HuH-7 (cell line): ENCODE measurements around the gene MICAL3.

Source experiments
- DNase-seq: peaks from one replicate; pipeline ENCODE4 v3.0.0; 2011; ENCODE audit warnings: low spot score

Gene MICAL3

DNA sequence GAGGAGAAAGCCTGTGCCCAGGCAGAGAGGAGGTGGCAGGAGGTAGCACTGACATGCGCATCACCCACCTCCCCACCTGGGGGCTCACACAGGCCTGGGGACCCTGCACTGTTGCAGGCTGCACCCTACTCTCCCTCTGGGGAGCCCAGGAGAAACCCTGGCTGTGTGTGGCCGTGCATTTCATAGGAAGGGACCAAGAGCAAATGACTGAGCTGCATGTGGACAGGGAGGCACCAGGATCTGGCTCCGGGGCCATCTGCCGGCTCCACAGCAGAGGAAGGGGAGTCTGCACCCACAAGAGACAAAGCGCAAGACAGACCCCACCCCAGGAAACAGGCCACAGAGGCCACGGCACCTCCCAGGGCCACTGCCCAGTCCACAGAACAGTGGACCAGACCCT is 272.8 kb downstream of the MICAL3 start:
- DNase-seq = no peak

DNA sequence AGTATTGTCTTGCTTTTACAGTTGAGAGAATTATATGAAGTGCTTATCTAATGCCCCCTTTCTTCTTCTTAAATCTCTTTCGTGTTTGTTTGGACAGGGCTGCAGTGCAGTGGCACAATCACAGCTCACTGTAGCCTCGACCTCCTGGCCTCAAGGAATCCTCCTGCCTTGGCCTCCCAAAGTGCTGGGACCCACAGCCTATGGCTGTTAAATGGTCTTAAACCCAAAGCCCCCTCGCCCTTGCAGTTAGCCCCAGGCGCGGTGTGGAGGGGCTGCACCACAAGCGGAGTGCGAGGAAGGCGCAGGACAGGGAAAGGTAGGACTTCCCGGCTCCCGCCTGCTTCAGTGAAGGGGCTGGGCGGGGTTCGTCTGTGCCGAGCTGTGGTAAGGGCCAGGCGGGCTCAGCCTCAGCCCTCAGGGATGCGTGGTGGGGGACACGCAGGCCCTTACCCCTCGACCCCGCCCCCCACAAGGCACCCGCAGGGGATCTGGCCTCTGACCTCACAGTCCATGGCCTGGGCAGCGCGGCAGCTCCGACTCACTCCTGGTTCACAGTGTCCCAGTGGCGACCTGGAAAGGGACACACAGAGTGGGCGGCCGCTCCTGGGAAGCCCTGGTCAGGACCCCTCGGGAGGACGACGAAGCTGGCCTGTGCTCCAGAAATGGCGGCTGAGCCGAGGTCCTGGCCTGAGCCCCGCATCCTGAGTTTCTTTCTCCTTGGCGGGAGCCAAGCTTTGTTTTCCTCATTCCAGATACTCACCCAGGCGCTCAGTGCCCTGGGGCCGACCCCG is 274.6 kb downstream of the MICAL3 start:
- DNase-seq = no peak

DNA sequence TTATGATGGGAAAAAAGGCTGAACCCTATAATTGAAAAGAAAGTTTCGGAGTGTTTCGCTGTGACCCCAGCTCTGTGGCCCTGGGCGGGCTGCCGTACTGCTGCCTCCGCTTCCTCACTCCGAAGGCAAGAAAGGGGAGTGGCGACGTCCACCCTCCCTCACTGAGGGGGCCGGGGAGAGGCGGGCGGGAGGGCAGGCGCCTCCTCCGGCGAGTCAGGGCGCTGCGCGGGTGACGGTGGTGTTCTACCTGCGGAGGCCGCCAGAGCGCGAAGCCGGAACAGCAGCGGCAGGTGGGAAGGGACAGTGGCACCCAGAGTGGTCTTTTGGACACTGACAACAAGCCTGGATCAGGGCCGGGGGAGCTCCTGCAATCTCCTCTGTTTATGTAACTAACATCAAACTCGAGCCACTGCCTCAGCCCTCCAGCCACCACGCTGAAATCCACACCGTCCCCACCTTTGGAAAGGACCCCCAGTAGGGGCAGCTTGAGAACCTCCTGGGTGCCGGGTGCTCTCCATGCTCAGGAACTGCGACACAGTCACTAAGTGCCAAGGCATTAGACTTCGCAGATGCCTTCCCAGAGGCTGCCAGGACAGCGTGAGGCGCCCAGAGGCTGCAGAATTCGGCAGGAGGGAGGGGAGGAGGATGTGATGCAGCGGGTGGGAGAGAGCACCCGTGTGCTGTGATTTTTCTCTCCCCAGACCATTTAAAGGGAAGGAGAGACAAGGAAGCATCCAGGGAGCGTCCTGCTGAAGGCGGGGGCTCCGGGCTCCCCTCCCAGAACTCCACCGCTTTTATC is 275.6 kb downstream of the MICAL3 start:
- DNase-seq = no peak

DNA sequence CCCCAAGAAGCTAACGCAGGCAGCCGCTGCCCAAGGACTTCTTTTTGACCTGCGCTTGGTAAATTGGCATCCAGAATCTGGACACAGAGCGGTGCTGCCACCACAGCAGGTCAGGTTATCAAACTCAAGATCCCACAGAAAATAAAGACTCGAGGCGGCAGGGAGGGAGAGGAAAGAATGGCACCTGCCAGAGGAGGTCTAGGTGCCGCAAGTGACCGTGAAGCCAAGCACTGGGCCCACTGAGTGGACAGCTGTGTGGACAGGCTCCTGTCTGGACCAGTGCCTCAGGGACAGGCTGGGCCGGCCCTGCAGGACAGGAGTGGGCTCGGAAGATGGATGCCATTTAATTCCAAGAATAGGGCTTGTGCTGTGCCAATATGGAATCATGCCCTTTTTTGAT is 277.4 kb downstream of the MICAL3 start:
- no peak for DNase-seq

DNA sequence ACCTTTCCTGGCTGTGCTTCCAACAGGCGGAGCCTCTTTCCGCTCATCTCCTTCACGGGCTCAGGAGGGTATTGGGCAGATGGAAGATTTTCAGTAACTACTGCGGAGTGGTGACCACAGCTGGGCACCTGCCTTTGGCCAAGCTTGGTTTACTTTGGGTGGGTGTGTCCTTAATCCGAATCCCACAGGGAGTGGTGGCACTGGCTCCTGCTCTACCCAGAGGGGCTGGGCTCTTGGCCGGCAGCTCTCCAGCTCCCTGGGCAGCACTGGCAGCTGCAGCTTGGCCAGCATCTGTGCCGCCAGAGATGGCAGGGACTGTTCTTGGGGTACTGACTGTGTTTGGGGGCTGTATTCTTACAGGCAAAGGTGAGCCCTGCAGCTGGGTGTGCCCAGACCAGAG is 279.9 kb downstream of the MICAL3 start:
- DNase-seq = no peak

DNA sequence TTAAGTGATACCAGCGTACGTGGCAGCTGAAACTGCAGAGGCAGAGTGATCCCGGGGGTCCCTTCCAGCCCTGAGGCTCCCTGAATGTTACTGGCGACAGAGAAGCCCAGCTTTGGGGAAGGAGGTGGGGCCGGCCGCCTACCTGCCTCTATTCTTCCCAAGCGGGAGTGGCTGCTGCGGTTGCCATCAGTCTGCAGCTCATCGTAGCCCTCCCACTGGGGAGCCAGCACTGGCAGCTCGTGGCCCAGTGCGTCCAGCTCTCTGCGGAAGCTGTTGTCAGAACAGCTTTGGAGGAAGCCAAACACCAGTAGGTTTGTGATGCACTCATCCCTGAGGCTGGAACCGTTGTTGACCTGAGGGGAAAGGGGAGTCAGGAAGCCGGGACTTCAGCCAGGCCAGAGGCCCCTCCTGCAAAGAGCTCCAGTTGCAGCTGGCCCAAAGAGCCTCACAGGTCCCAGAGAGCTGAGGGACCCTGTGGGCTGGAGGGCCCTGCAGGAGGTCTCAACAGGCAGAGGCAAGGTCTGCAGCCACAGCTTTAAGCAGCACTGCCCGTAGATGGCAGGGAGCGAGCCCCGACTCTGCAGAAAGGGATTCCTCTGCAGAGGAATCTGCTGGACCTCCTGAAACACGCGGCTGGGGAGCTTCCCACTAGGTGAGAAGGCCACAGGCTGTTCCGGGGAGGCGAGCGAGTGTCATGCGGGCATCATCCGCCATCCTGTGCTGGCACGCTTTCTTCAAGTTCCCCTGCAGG is 280.5 kb downstream of the MICAL3 start:
- no peak for DNase-seq

DNA sequence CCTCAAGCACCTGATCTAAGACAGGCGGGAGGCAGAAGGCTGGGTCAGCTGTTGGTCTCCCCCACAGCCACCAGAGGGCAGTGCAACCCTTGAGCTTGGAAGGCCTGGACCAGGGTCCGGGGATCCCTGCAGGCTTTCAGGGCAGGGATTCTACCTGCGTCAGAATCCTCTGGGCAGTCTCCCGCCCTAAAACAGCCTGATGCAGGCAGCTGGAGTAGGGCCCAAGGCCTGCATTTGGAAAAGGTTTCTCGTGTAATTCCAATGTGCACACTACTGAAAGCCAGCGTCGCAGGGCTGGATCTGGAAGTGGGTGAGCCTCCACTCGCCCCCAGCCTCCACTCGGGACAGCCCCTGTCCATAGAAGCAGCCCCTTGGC is 281.8 kb downstream of the MICAL3 start:
- peak; percentile 99 for DNase-seq

DNA sequence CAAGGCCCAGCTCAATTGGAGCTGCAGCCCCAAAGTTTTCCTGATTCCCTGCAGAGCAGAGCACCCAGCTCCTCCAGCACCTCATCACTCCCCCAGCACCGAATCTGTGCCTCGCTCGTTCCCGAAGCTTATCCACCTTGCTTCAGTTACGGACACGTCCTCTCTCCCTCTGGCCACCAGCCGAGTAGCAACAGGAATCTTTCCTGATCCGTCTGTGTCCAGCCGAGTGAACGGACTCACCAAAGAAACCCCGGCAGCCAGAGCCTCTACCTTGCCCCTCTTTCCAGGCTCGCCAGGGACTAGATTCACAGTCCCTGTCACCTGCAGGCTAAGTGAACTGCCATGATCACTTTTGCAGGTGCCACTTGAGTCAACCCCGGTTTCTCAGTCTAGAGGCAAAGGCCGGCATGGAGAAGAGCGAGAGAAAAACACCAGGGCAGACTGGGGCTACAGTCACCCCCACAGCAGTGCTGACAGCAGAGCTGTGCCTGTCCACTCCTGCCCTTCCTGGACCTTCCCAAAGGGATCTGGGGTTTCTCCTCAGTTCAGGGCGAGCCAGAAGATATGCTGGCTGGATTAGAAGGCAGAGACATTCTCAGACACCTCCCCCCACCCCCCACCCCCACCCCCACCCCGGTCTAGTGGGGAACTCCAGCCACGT is 282.4 kb downstream of the MICAL3 start:
- DNase-seq = no peak

DNA sequence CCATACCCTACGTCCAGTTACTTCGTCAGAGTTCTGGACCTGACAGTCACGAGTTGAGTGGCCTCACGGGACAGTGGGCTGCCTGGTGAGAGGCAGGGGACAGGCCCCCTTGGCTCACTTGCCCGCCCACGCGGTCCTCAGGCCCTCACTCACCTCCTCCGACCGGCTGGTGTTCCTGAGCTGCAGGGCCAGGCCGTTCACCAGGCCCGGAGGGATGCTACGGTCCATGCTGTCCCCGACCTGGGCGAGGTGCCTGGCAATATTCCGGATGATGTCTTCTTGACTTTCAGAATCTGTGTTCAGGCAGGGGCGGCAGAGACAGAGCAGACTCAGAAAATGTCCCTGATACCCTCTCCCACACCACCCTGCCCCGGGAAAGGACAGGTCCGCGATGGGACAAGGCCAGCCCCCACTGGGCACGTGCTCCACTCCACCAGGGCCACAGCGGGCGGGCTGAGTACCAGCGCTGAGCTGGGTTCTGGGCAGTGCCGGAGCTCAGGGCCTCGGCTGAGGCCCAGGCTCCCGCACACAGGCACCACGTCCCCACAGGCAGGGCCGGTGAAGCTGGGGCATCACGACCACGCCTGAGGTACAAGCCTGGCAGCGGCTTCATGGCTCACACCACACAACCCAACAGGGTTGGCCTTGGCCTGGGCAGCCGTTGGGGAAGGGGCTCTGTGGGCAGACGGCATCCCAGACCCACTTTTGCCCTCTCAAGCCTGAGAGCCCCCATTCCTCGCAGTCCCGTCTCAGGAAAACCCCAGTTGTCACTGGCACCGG is 285.0 kb downstream of the MICAL3 start:
- DNase-seq = no peak

DNA sequence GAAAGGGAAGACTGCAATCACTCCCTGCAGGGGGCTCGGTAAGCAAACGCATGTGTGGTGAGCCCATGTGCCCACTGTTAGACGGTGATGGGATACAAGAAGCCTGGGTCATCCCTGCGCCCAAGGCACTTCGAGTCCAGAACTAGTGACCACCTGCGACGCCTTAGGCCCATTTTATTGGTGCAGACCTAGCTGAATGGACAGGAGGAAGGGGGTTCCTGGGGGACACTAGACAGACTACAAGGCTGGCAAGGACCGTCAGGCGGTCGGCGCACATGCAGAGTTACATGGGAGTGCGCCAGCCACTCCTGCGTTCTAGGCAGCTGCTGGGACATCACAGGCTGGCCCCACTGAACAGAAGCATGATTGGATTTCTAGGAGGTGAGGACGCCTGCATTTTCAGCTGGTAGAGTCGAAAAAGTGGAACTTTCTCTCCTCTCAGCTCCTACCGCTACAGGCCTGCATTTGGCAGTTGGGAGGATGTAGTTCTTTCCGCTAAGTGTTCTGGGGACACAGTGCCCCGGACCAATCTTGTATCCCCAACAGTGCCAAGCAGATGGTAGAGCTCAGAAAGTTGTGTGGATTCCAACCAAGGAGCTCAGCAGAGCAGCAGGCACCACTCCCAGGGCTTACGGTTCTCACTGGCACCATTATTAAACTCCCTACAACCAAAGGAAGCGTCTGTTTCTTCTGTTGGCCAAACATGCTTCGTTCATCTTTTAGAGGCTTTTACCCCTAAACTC is 285.8 kb downstream of the MICAL3 start:
- no peak for DNase-seq
